HepG2 (cell line): ENCODE results near the gene RCOR1. TPM values are rescaled to one million over a fixed set of nuclear protein-coding genes. Genes with fewer than 3 reads are reported as not detected.

Source experiments
- ATAC-seq: fragments of 200-7000 bp; cut with Tn5 transposase; 3 replicates; pipeline ENCODE4 v1.9.1; 2020; ENCODE audit warnings: mild to moderate bottlenecking, moderate library complexity
- BruUV-seq: library from RNA; stranded (reverse); fragments of 400-500 nt; replicated peaks from 2 replicates; lab custom pipeline; 2021; lab: Mats Ljungman, UMichigan
- CTCF ChIA-PET: fragments of 300-600 bp; formaldehyde crosslinking; extraction: SDS; loops from one replicate; lab custom pipeline; 2021; ENCODE audit warnings: low total read pairs, inconsistent platforms, low intra/inter-chr PET ratio; lab: Yijun Ruan, JAX
- POLR2A ChIA-PET: fragments of 350-600 bp; sonication (Branson Sonifier 250); formaldehyde crosslinking; loops from one replicate; lab custom pipeline; 2020; ENCODE audit warnings: antibody characterized with exemption, inconsistent platforms; lab: Yijun Ruan, JAX
- DNase-seq: peaks from one replicate; pipeline ENCODE4 v3.0.0-alpha.2; 2015; ENCODE audit warnings: low spot score
- FAIRE-seq: peaks from 3 replicates; lab custom pipeline; 2011; peaks lifted over from hg19 to GRCh38; lab: Jason Lieb, UNC
- H2AFZ ChIP-seq: one replicate; pipeline ENCODE4 v1.6.1; 2011; ENCODE audit warnings: low read length, inconsistent platforms
- H3K27ac ChIP-seq: fragments of 300-600 bp; 3 replicates; pipeline ENCODE4 v1.8.0; 2011; ENCODE audit warnings: mixed run types, mild to moderate bottlenecking, mixed read lengths, low read length, inconsistent platforms; ENCODE audit not compliant: insufficient read depth; ENCODE audit errors: extremely low read length
- H3K27me3 ChIP-seq, 2 experiments: fragments of 200-600 bp in 1 of 2; 2 replicates in 1 of 2; 3 replicates in 1 of 2; pipeline versions ENCODE4 v1.6.0 to v1.8.0; 2011; ENCODE audit warnings: low read length in 2 of 2, mild to moderate bottlenecking in 2 of 2, moderate library complexity in 2 of 2, inconsistent platforms in 1 of 2; ENCODE audit not compliant: insufficient read depth in 2 of 2, control insufficient read depth in 1 of 2
- H3K36me3 ChIP-seq, 2 experiments: fragments of 200-600 bp in 1 of 2; replicated peaks in 1 of 2; 2 replicates in 1 of 2; 3 replicates in 1 of 2; pipeline versions ENCODE4 v1.5.1 to v1.8.0; 2011; ENCODE audit warnings: low read length in 2 of 2, inconsistent platforms in 1 of 2; ENCODE audit not compliant: insufficient read depth in 2 of 2, control insufficient read depth in 1 of 2
- H3K4me1 ChIP-seq: 2 replicates; pipeline ENCODE4 v1.5.1; 2012; ENCODE audit warnings: low read length, inconsistent platforms; ENCODE audit not compliant: insufficient read depth
- H3K4me2 ChIP-seq: 2 replicates; pipeline ENCODE4 v1.6.0; 2011; ENCODE audit warnings: low read depth, low read length, inconsistent platforms
- H3K4me3 ChIP-seq, 3 experiments: fragments of 200-600 bp in 1 of 3; sonication (generic), shearing (Covaris generic) in 1 of 3; replicated peaks in 1 of 3; 2 replicates each; pipeline ENCODE4 v1.5.1; 2011 to 2016; ENCODE audit warnings: low read length in 3 of 3, inconsistent platforms in 2 of 3, low read depth in 2 of 3, mild to moderate bottlenecking in 2 of 3, control low read depth in 1 of 3, mixed read lengths in 1 of 3; ENCODE audit not compliant: insufficient read depth in 1 of 3
- H3K79me2 ChIP-seq: one replicate; pipeline ENCODE4 v1.6.1; 2011; ENCODE audit warnings: low read length, inconsistent platforms; ENCODE audit not compliant: insufficient read depth
- H3K9ac ChIP-seq: 2 replicates; pipeline ENCODE4 v1.6.0; 2011; ENCODE audit warnings: mild to moderate bottlenecking, low read depth, low read length, inconsistent platforms; ENCODE audit not compliant: insufficient read depth
- H3K9me3 ChIP-seq: 2 replicates; pipeline ENCODE4 v1.5.1; 2012; ENCODE audit warnings: mild to moderate bottlenecking, low read length
- H4K20me1 ChIP-seq: 2 replicates; pipeline ENCODE4 v1.6.0; 2011; ENCODE audit warnings: inconsistent platforms, mild to moderate bottlenecking, low read length, moderate library complexity; ENCODE audit not compliant: insufficient read depth
- KDM1A ChIP-seq: IDR thresholded peaks from 2 replicates; pipeline ENCODE4 v1.6.1; 2016; ENCODE audit warnings: missing compliant biosample characterization
- RNF219 ChIP-seq: sonication (generic); formaldehyde crosslinking; IDR thresholded peaks from 2 replicates; pipeline ENCODE4 v1.5.0; 2020; ENCODE audit warnings: mild to moderate bottlenecking, missing genetic modification reagents
- ZBTB20 ChIP-seq: sonication (generic); formaldehyde crosslinking; IDR thresholded peaks from 2 replicates; pipeline ENCODE4 v1.8.1; 2023; ENCODE audit warnings: missing genetic modification reagents, low read depth, mild to moderate bottlenecking, borderline replicate concordance
- ZNF317 ChIP-seq: sonication (generic); formaldehyde crosslinking; IDR thresholded peaks from 2 replicates; pipeline ENCODE4 v1.5.0; 2020; ENCODE audit warnings: mild to moderate bottlenecking, missing genetic modification reagents
- ZNF34 ChIP-seq: sonication (generic); formaldehyde crosslinking; IDR thresholded peaks from 2 replicates; pipeline ENCODE4 v1.4.0; 2020; ENCODE audit warnings: mild to moderate bottlenecking, missing genetic modification reagents, borderline replicate concordance
- ZNF432 ChIP-seq: sonication (generic); formaldehyde crosslinking; IDR thresholded peaks from 2 replicates; pipeline ENCODE4 v1.5.0; 2020; ENCODE audit warnings: missing genetic modification reagents, mild to moderate bottlenecking, borderline replicate concordance
- ZNF543 ChIP-seq: sonication (generic); formaldehyde crosslinking; IDR thresholded peaks from 2 replicates; pipeline ENCODE4 v1.4.0; 2020; ENCODE audit warnings: mild to moderate bottlenecking, missing genetic modification reagents
- ZNF577 ChIP-seq: sonication (generic); formaldehyde crosslinking; IDR thresholded peaks from 2 replicates; pipeline ENCODE4 v1.4.0; 2020; ENCODE audit warnings: mild to moderate bottlenecking, low read depth, missing genetic modification reagents, borderline replicate concordance
- ZNF747 ChIP-seq: sonication (generic); formaldehyde crosslinking; IDR thresholded peaks from 2 replicates; pipeline ENCODE4 v1.8.1; 2023; ENCODE audit warnings: missing genetic modification reagents, mild to moderate bottlenecking, borderline replicate concordance
- WGBS: methylation state at CpG from one replicate; pipeline ENCODE4 v1.1.6; 2017; ENCODE audit warnings: low lambda C conversion rate; 5-methylcytosine and 5-hydroxymethylcytosine counted together
- in situ Hi-C: cut with HindIII; loops from 2 replicates; pipeline ENCODE4 v1.10.0; 2017; ENCODE audit warnings: low pct_unique_long_range_greater_than_20kb; ENCODE audit not compliant: extremely low pct_ligation_motif_present
- intact Hi-C: fragments of 100-400 bp; cut with micrococcal nuclease; formaldehyde crosslinking; loops from one replicate; pipeline ENCODE4 v1.10.0; 2022; ENCODE audit not compliant: unreplicated experiment
- polyA plus RNA-seq, 8 experiments: library from polyadenylated mRNA; depleted of rRNA in 3 of 8; stranded (reverse) in 7 of 8; unstranded in 1 of 8; fragments of >200 nt; fragmentation: Illumina TruSeq in 4 of 8; extraction: Trizol in 4 of 8; gene quantifications; 2 replicates each; pipeline versions ENCODE4 v1.2.1 to v1.2.3, GENCODE V29; 2011 to 2016; ENCODE audit warnings: low read depth in 4 of 8, missing spikeins in 1 of 8, mixed read lengths in 1 of 8; ENCODE audit not compliant: insufficient read depth in 1 of 8
- total RNA-seq, 5 experiments: library from RNA; depleted of rRNA; stranded (reverse); fragments of >200 nt; fragmentation: Illumina TruSeq; extraction: Trizol; gene quantifications; 2 replicates each; pipeline ENCODE4 v1.2.3, GENCODE V29; 2016; ENCODE audit warnings: low read depth in 1 of 5
- TF ChIP-seq, protein P1 (sequence below): sonication (generic); formaldehyde crosslinking; IDR thresholded peaks from 2 replicates; pipeline ENCODE4 v1.5.0; 2020; ENCODE audit warnings: missing genetic modification reagents

The RCOR1 gene
- total and polyA plus RNA-seq, 2 of the 13 experiments (the other 11 are each of a cell fraction or from before 2014, with no cell fraction given), result 10.2 to 11.1 TPM

- WGBS, result 95% methylated on average over 4 of the region's 4 CpGs
- Histone ChIP-seq H3K4me2 (no peak overlapping the region), H3K79me2 (peaks cover 95% of the 10 kb centered on the region), H2AFZ (no peak overlapping the region), H3K9ac (no peak overlapping the region), H3K4me3 (no peak overlapping the region), H3K4me1 (peaks cover 30% of the 10 kb centered on the region), H4K20me1 (peaks cover 34% of the 10 kb centered on the region; the same call in 1 of the 2 replicates), H3K27me3 (no peaks in the 10 kb centered on the region), H3K9me3 (no peaks in the 10 kb centered on the region), H3K27ac (no peak overlapping the region), H3K36me3 (peaks cover 1 to 21% of the 10 kb centered on the region in 2 experiments; a peak in 3 of 5 replicates)
- in situ Hi-C loops (no loop called here), intact Hi-C loops (no loop called here)
- ChIA-PET CTCF (no interaction called here), POLR2A (no interaction called here)
- no peak for DNase-seq
- no peak for FAIRE-seq
- ATAC-seq, result no peak
- no TSS peak for BruUV-seq
- TF ChIP-seq ZNF34, result no peak
- TF ChIP-seq, protein P1, sequence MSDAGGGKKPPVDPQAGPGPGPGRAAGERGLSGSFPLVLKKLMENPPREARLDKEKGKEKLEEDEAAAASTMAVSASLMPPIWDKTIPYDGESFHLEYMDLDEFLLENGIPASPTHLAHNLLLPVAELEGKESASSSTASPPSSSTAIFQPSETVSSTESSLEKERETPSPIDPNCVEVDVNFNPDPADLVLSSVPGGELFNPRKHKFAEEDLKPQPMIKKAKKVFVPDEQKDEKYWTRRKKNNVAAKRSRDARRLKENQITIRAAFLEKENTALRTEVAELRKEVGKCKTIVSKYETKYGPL (CRISPR knock-in tag), result no peak
- no peak for TF ChIP-seq KDM1A
- TF ChIP-seq ZBTB20 (CRISPR knock-in tag), result no peak
- no peak for TF ChIP-seq ZNF747 (CRISPR knock-in tag)
- TF ChIP-seq ZNF317 (CRISPR knock-in tag), result no peak
- TF ChIP-seq ZNF577 (CRISPR knock-in tag), result no peak
- TF ChIP-seq RNF219, result no peak
- no peak for TF ChIP-seq ZNF543 (CRISPR knock-in tag)
- TF ChIP-seq ZNF432, result no peak
Measured at GRCh38 chr14:102608064-102608446, 15.6 kb downstream of the RCOR1 start.
